Panc1 (cell line): ENCODE results near the gene HS3ST5.

Source experiments
- POLR2AphosphoS5 ChIP-seq: IDR thresholded peaks from 2 replicates; pipeline ENCODE4 v1.6.1; 2012; ENCODE audit warnings: mild to moderate bottlenecking, low read depth, low read length, moderate library complexity
- REST ChIP-seq, 2 experiments: IDR thresholded peaks; 2 replicates each; pipeline ENCODE4 v1.6.1; 2011 to 2012; ENCODE audit warnings: low read depth in 2 of 2, control low read depth in 1 of 2, low read length in 1 of 2, mild to moderate bottlenecking in 1 of 2, moderate library complexity in 1 of 2; ENCODE audit not compliant: insufficient read depth in 1 of 2
- SIN3A ChIP-seq: IDR thresholded peaks from 2 replicates; pipeline ENCODE4 v1.6.1; 2012; ENCODE audit warnings: low read depth, mild to moderate bottlenecking, low read length, moderate library complexity, borderline replicate concordance; ENCODE audit not compliant: insufficient read depth
- TF ChIP-seq, protein P1 (sequence below): fragments of 450-650 bp; IDR thresholded peaks from 2 replicates; pipeline ENCODE4 v1.5.1; 2017; ENCODE audit warnings: mild to moderate bottlenecking

GRCh38 chr6:114075777-114076176, 267.0 kb downstream of the HS3ST5 start:
- TF ChIP-seq, protein P1, sequence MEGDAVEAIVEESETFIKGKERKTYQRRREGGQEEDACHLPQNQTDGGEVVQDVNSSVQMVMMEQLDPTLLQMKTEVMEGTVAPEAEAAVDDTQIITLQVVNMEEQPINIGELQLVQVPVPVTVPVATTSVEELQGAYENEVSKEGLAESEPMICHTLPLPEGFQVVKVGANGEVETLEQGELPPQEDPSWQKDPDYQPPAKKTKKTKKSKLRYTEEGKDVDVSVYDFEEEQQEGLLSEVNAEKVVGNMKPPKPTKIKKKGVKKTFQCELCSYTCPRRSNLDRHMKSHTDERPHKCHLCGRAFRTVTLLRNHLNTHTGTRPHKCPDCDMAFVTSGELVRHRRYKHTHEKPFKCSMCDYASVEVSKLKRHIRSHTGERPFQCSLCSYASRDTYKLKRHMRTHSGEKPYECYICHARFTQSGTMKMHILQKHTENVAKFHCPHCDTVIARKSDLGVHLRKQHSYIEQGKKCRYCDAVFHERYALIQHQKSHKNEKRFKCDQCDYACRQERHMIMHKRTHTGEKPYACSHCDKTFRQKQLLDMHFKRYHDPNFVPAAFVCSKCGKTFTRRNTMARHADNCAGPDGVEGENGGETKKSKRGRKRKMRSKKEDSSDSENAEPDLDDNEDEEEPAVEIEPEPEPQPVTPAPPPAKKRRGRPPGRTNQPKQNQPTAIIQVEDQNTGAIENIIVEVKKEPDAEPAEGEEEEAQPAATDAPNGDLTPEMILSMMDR = no peak
- TF ChIP-seq REST (IDR thresholded peaks at IDR 0.05; ENCODE audit: insufficient read depth in 1 of 2, low read depth in 2 of 2, low read length in 1 of 2) (no peak), SIN3A (no peak), POLR2AphosphoS5 (no peak)
